OCI-LY7 (cell line): Measurements from ENCODE around the gene NTMT1.

Source experiments
- EZH2phosphoT487 ChIP-seq: fragments of 200-600 bp; sonication (generic); IDR thresholded peaks from 2 replicates; pipeline ENCODE4 v1.6.1; 2018; ENCODE audit warnings: low read depth, borderline replicate concordance, mild to moderate bottlenecking, mixed run types, antibody characterized with exemption, low read length, moderate library complexity, mixed read lengths
- TF ChIP-seq, protein P1 (sequence below): fragments of 200-600 bp; sonication (generic); conservative IDR thresholded peaks from 2 replicates; pipeline ENCODE4 v1.5.1; 2014; ENCODE audit warnings: mild to moderate bottlenecking, antibody characterized with exemption, low read length, moderate library complexity, mixed read lengths

DNA sequence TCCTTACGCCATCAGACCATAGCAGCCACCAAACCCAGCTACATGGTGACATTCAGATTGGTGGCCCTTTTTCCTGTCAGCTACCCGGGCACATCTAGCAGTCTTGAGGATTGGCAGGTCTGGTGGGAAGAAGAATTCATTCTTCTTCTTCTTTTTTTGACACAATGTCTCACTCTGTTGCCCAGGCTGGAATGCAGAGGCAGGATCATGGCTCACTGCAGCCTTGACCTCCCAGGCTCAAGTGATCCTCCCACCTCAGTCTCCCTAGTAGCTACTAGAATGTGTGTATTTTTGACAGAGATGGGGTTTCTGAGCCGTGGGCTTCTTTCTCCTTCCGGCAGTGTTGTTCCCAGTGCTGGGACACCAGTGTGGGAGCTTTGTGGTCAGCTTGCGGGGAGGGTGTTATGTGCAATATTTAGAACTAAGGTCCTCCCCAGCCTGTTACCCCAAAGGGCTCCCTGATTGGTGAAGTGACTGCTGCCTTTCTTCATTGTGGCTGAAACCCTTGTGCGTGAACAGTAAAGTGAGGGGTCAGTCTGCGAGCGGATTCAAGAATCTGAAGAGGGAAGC is 3.4 kb downstream of the NTMT1 start:
- TF ChIP-seq, protein P1, sequence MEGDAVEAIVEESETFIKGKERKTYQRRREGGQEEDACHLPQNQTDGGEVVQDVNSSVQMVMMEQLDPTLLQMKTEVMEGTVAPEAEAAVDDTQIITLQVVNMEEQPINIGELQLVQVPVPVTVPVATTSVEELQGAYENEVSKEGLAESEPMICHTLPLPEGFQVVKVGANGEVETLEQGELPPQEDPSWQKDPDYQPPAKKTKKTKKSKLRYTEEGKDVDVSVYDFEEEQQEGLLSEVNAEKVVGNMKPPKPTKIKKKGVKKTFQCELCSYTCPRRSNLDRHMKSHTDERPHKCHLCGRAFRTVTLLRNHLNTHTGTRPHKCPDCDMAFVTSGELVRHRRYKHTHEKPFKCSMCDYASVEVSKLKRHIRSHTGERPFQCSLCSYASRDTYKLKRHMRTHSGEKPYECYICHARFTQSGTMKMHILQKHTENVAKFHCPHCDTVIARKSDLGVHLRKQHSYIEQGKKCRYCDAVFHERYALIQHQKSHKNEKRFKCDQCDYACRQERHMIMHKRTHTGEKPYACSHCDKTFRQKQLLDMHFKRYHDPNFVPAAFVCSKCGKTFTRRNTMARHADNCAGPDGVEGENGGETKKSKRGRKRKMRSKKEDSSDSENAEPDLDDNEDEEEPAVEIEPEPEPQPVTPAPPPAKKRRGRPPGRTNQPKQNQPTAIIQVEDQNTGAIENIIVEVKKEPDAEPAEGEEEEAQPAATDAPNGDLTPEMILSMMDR = no peak
- no peak for TF ChIP-seq EZH2phosphoT487
